CD4-positive, alpha-beta memory T cell (primary cell): ENCODE measurements around the gene HIF1A. TPM values are rescaled to one million over a fixed set of nuclear protein-coding genes. Genes with fewer than 3 reads are reported as not detected.

Experiments used
- CTCF ChIA-PET: fragments of 350-600 bp; sonication (Branson Sonifier 250); formaldehyde crosslinking; loops from one replicate; lab custom pipeline; 2021; ENCODE audit warnings: inconsistent platforms; ENCODE audit not compliant: partially characterized antibody; lab: Charles Lee
- POLR2A ChIA-PET: fragments of 350-600 bp; sonication (Branson Sonifier 250); formaldehyde crosslinking; loops from one replicate; lab custom pipeline; 2021; ENCODE audit not compliant: partially characterized antibody; lab: Charles Lee
- DNase-seq, 5 donors: peaks; one replicate each; pipeline versions ENCODE4 v3.0.0 to v3.0.0-alpha.2; 2020 to 2022; ENCODE audit warnings: mixed read lengths in 1 of 5
- H3K27ac ChIP-seq: one replicate; pipeline ENCODE4 v1.7.0; 2013; ENCODE audit warnings: low read depth, low read length
- H3K27me3 ChIP-seq: 2 replicates; pipeline ENCODE4 v1.7.0; 2013; ENCODE audit warnings: mild to moderate bottlenecking, low read length, moderate library complexity; ENCODE audit not compliant: insufficient read depth
- H3K36me3 ChIP-seq: 2 replicates; pipeline ENCODE4 v1.7.0; 2013; ENCODE audit warnings: mild to moderate bottlenecking, low read length, moderate library complexity; ENCODE audit not compliant: insufficient read depth
- H3K4me1 ChIP-seq: 2 replicates; pipeline ENCODE4 v1.7.0; 2013; ENCODE audit warnings: mild to moderate bottlenecking, low read length, moderate library complexity; ENCODE audit not compliant: insufficient read depth
- H3K4me3 ChIP-seq, 2 donors: one replicate each; pipeline ENCODE4 v1.7.0; 2013; ENCODE audit warnings: low read length in 2 of 2, mild to moderate bottlenecking in 1 of 2
- H3K9me3 ChIP-seq, 2 donors: one replicate each; pipeline ENCODE4 v1.7.0; 2013; ENCODE audit warnings: low read length in 2 of 2, control low read depth in 1 of 2; ENCODE audit not compliant: control insufficient read depth in 1 of 2
- H3K27ac Mint-ChIP-seq, 7 donors: one replicate each; pipeline ENCODE4 v1.8.0; 2020 to 2021; ENCODE audit warnings: mixed read lengths in 7 of 7, mild to moderate bottlenecking in 6 of 7, inconsistent platforms in 3 of 7, moderate library complexity in 3 of 7
- H3K27me3 Mint-ChIP-seq, 2 donors: one replicate each; pipeline ENCODE4 v1.8.0; 2020 to 2021; ENCODE audit warnings: mixed read lengths in 2 of 2
- H3K36me3 Mint-ChIP-seq, 2 donors: one replicate each; pipeline ENCODE4 v1.8.0; 2020 to 2021; ENCODE audit warnings: mixed read lengths in 2 of 2, inconsistent platforms in 1 of 2, mild to moderate bottlenecking in 1 of 2
- H3K4me1 Mint-ChIP-seq, 4 donors: one replicate each; pipeline ENCODE4 v1.8.0; 2020 to 2021; ENCODE audit warnings: mixed read lengths in 4 of 4, mild to moderate bottlenecking in 1 of 4
- H3K4me3 Mint-ChIP-seq, 8 donors: one replicate each; pipeline ENCODE4 v1.8.0; 2020 to 2021; ENCODE audit warnings: mixed read lengths in 8 of 8, mild to moderate bottlenecking in 7 of 8, moderate library complexity in 6 of 8, inconsistent platforms in 3 of 8
- H3K9me3 Mint-ChIP-seq, 8 donors: one replicate each; pipeline ENCODE4 v1.8.0; 2020 to 2021; ENCODE audit warnings: mixed read lengths in 8 of 8, mild to moderate bottlenecking in 5 of 8, inconsistent platforms in 3 of 8, moderate library complexity in 1 of 8
- intact Hi-C: fragments of 100-400 bp; cut with micrococcal nuclease; formaldehyde crosslinking; loops from one replicate; pipeline ENCODE4 v1.15.1; 2023
- polyA plus RNA-seq, 2 donors: library from polyadenylated mRNA; unstranded; fragments of 300-500 nt; fragmentation: Illumina TruSeq; gene quantifications; one replicate each; pipeline ENCODE4 v1.2.3, GENCODE V29; 2021
- total RNA-seq, 2 experiments: library from RNA; stranded (reverse); gene quantifications; one replicate each; pipeline ENCODE4 v1.2.3, GENCODE V29; 2021

HIF1A gene
- total and polyA plus RNA-seq, 4 experiments from 2014 or later = 82.5 to 87.1 (median 84.2) TPM

GRCh38 chr14:61661471-61662400 is 33.6 kb upstream of the HIF1A start:
- intact Hi-C loops = loop anchor here (1.0 to 2.0 kb wide), 4 partner anchors 10 to 319 kb away; partner anchors contain the start of gene HIF1A
- peak in 2 of 5 donors; percentile 15 to 19 for DNase-seq
- H3K27ac ChIP-seq = peak overlapping the region; percentile 37
- ChIA-PET POLR2A (interaction anchor here (0.5 to 3.1 kb wide), 17 partner anchors 9 to 381 kb away, joined by 3 to 13 read pairs (median 4); partner anchors contain the start of genes HIF1A and TMEM30B), CTCF (interaction anchor here (1.2 to 1.3 kb wide), 2 partner anchors 13 to 67 kb away, joined by 3 read pairs; no protein-coding TSS in a partner anchor)
- H3K27me3 Mint-ChIP-seq = no peaks in the 10 kb centered on the region
- H3K9me3 Mint-ChIP-seq = peaks cover 0 to 3% (median 0%) of the 10 kb centered on the region in 8 donors
- peaks cover 48% of the 10 kb centered on the region for H3K4me1 ChIP-seq
- H3K4me3 ChIP-seq = peak overlapping the region in 1 of 2 donors; percentile 37
- peak overlapping the region; percentile 41 to 92 (median 82) for H3K4me3 Mint-ChIP-seq
- H3K36me3 ChIP-seq = no peaks in the 10 kb centered on the region
- H3K9me3 ChIP-seq = no peaks in the 10 kb centered on the region
- peaks cover 47 to 65% (median 54%) of the 10 kb centered on the region in 4 donors for H3K4me1 Mint-ChIP-seq
- H3K27ac Mint-ChIP-seq = peak overlapping the region; percentile 92 to 98 (median 95)
- peaks cover 0 to 7% of the 10 kb centered on the region in 2 donors for H3K36me3 Mint-ChIP-seq
- H3K27me3 ChIP-seq = no peaks in the 10 kb centered on the region

GRCh38 chr14:61662437-61663311 is 32.6 kb upstream of the HIF1A start:
- peak overlapping the region; percentile 26 to 37 for H3K4me3 ChIP-seq
- Mint-ChIP-seq H3K4me1 (peaks cover 47 to 56% (median 54%) of the 10 kb centered on the region in 4 donors), H3K27ac (peak overlapping the region; percentile 92 to 98 (median 95)), H3K27me3 (no peaks in the 10 kb centered on the region), H3K36me3 (peaks cover 0 to 7% of the 10 kb centered on the region in 2 donors), H3K4me3 (peak overlapping the region; percentile 74 to 92 (median 82)), H3K9me3 (peaks cover 0 to 3% (median 0%) of the 10 kb centered on the region in 8 donors)
- no peaks in the 10 kb centered on the region for H3K9me3 ChIP-seq
- POLR2A ChIA-PET = interaction anchor here (0.5 to 3.1 kb wide), 19 partner anchors 8 to 382 kb away, joined by 3 to 24 read pairs (median 3); partner anchors contain the start of genes HIF1A, SNAPC1 and TMEM30B
- no peaks in the 10 kb centered on the region for H3K27me3 ChIP-seq
- CTCF ChIA-PET = interaction anchor here (1.3 kb wide), 1 partner anchor 14 kb away, joined by 3 read pairs; no protein-coding TSS in a partner anchor
- peaks cover 57% of the 10 kb centered on the region for H3K4me1 ChIP-seq
- DNase-seq = peak; percentile 61 to 78 (median 69)
- H3K36me3 ChIP-seq = no peaks in the 10 kb centered on the region
- H3K27ac ChIP-seq = peak overlapping the region; percentile 37
- intact Hi-C loops = loop anchor here (1.0 to 2.0 kb wide), 4 partner anchors 9 to 320 kb away; partner anchors contain the start of gene HIF1A

GRCh38 chr14:61663312-61663979 is 31.9 kb upstream of the HIF1A start:
- peaks cover 47 to 55% (median 54%) of the 10 kb centered on the region in 4 donors for H3K4me1 Mint-ChIP-seq
- H3K9me3 Mint-ChIP-seq = peaks cover 0 to 3% (median 0%) of the 10 kb centered on the region in 8 donors
- Histone ChIP-seq H3K9me3 (no peaks in the 10 kb centered on the region), H3K4me3 (peak overlapping the region in 1 of 2 donors; percentile 37), H3K27ac (peak overlapping the region; percentile 37), H3K36me3 (no peaks in the 10 kb centered on the region), H3K27me3 (no peaks in the 10 kb centered on the region), H3K4me1 (peaks cover 65% of the 10 kb centered on the region)
- intact Hi-C loops = loop anchor here (2.0 kb wide), 1 partner anchor 187 kb away; no protein-coding TSS in a partner anchor
- no peak for DNase-seq
- peaks cover 0 to 7% of the 10 kb centered on the region in 2 donors for H3K36me3 Mint-ChIP-seq
- CTCF ChIA-PET = interaction anchor here (0.5 to 1.0 kb wide), 3 partner anchors 81 to 335 kb away, joined by 3 to 4 read pairs (median 4); no protein-coding TSS in a partner anchor
- H3K27me3 Mint-ChIP-seq = no peaks in the 10 kb centered on the region
- H3K4me3 Mint-ChIP-seq = peak overlapping the region; percentile 74 to 92 (median 82)
- H3K27ac Mint-ChIP-seq = peak overlapping the region; percentile 92 to 98 (median 95)
- POLR2A ChIA-PET = interaction anchor here (0.7 to 3.1 kb wide), 8 partner anchors 15 to 322 kb away, joined by 3 to 24 read pairs (median 4); partner anchors contain the start of genes HIF1A and SNAPC1

GRCh38 chr14:61668282-61668681 is 27.0 kb upstream of the HIF1A start:
- POLR2A ChIA-PET = interaction anchor here (0.9 kb wide), 1 partner anchor 12 kb away, joined by 3 read pairs; no protein-coding TSS in a partner anchor
- H3K9me3 ChIP-seq = no peaks in the 10 kb centered on the region
- H3K27ac Mint-ChIP-seq = no peak overlapping the region
- no peaks in the 10 kb centered on the region for H3K36me3 ChIP-seq
- no peaks in the 10 kb centered on the region for H3K9me3 Mint-ChIP-seq
- intact Hi-C loops = no loop called here
- no peaks in the 10 kb centered on the region for H3K27me3 Mint-ChIP-seq
- no peak overlapping the region for H3K27ac ChIP-seq
- H3K4me3 ChIP-seq = no peak overlapping the region
- no peak overlapping the region for H3K4me3 Mint-ChIP-seq
- peaks cover 0 to 3% of the 10 kb centered on the region in 2 donors for H3K36me3 Mint-ChIP-seq
- CTCF ChIA-PET = no interaction called here
- DNase-seq = no peak
- H3K4me1 ChIP-seq = peaks cover 69% of the 10 kb centered on the region
- H3K27me3 ChIP-seq = no peaks in the 10 kb centered on the region
- peaks cover 16 to 31% (median 22%) of the 10 kb centered on the region in 4 donors for H3K4me1 Mint-ChIP-seq

- H3K4me1 Mint-ChIP-seq = peaks cover 0 to 18% (median 10%) of the 10 kb centered on the region in 4 donors
- intact Hi-C loops = no loop called here
Observed at GRCh38 chr14:61670576-61670975, 24.7 kb upstream of the HIF1A start.

More at GRCh38 chr14:61670576-61670975, 24.7 kb upstream of the HIF1A start:
- H3K4me3 Mint-ChIP-seq = no peak overlapping the region
- H3K27ac ChIP-seq = peak overlapping the region; percentile 70
- H3K4me1 ChIP-seq = peaks cover 57% of the 10 kb centered on the region
- H3K9me3 Mint-ChIP-seq = no peaks in the 10 kb centered on the region
- DNase-seq = peak in 1 of 5 donors; percentile 15
- no peaks in the 10 kb centered on the region for H3K27me3 ChIP-seq
- POLR2A ChIA-PET = interaction anchor here (0.7 to 3.6 kb wide), 3 partner anchors 9 to 135 kb away, joined by 3 to 21 read pairs (median 4); partner anchors contain the start of gene HIF1A
- H3K27me3 Mint-ChIP-seq = no peaks in the 10 kb centered on the region
- no peaks in the 10 kb centered on the region for H3K36me3 ChIP-seq
- CTCF ChIA-PET = interaction anchor here (0.6 to 0.9 kb wide), 3 partner anchors 20 to 209 kb away, joined by 3 read pairs; no protein-coding TSS in a partner anchor
- no peak overlapping the region for H3K27ac Mint-ChIP-seq
- H3K4me3 ChIP-seq = peak overlapping the region in 1 of 2 donors; percentile 38
- no peaks in the 10 kb centered on the region for H3K36me3 Mint-ChIP-seq
- H3K9me3 ChIP-seq = no peaks in the 10 kb centered on the region
